Stimulated activated CD4-positive, alpha-beta T cell treated with anti-CD3 and anti-CD28 coated beads, Interleukin-4, amount 100 ng/mL, for 1 hour (primary cell): ENCODE data around the gene TDRD7.
A peak's percentile ranks its signal among the peaks of the same experiment; 100 is the strongest.
"Not testable (repeated sequence)": the region's sequence is repeated elsewhere in the genome, so short reads cannot be mapped to it uniquely, and the experiment has no call there.

Experiments used
- DNase-seq: peaks from one replicate; pipeline ENCODE4 v3.0.0-alpha.2; 2020

TDRD7 gene

GRCh38 chr9:97479496-97480159 is 67.7 kb downstream of the TDRD7 start:
- DNase-seq = no peak

- DNase-seq = no peak
These were observed 68.3 kb downstream of the TDRD7 start for GRCh38 chr9:97480174-97480573.

- no peak for DNase-seq
These were observed 68.9 kb downstream of the TDRD7 start for GRCh38 chr9:97480749-97481148.

GRCh38 chr9:97484134-97484533 is 72.2 kb downstream of the TDRD7 start:
- no peak for DNase-seq

DNA sequence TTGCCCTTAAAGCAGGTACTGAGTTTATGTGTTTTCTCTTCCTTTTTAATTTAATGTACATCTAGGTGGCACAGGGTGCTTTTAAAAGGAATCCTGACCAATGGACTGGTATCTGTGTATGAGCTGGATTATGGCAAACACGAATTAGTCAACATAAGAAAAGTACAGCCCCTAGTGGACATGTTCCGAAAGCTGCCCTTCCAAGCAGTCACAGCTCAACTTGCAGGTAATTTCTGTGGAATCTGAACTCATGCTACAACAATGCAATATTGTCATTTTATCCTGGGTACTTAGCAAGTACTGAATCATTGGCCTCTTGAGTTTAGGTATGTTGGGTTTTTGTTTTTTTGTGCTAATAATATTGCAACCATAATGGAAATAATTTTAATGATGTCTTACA is 75.2 kb downstream of the TDRD7 start:
- no peak for DNase-seq

DNA sequence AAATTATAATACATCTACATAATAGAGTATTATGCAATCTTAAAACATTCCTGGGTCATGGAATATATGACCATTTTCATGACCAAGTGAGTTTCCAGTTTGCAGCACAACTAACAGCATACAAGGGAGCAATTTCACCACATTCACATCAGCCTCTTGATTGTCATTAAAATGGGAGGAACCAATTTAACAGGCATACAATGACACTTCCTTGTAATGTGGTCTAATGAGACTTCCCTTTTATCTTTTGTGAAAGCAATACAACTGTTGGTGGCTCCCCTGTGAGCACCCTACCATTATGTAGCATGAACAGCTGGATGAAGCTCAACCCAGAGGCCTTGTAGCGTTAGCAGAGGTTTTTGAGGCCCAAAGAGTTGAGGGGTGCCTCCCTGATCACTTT is 76.0 kb downstream of the TDRD7 start:
- no peak for DNase-seq

DNA sequence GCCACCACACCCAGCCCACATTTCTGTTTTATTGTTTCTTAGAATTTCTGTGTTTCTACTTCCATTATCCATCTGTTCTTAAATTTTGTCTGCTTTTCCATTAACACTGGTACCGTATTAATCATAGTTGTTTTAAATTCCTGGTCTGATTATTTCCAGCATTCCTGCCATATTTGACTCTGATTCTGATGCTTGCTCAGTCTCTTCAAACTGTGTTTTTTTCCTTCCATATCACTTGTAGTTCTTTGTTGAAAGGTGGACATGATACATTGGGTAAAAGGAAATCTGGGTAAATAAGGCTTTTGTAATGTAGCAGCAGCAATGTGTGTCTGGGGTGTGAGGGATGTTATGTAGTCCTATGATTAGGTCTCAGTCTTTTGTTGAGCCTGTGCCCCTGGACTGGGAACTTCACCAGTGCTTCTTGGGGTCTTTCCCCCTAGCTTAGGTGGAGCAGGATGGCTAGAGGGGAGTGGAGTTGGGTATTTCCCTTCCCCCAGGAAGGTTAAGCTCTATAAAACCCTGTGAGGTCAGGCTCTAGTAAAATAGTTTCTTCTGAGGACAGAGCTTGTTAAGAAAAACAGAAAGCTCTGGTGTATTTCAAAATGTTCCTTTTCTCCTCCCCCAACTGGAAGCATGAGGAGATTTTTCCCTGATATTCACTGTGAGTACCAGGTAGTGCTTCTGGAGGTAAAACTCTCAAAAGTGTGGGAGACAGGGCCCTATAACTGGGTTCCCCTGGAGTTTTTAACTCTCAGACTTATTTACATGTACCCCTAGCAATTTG is 79.5 kb downstream of the TDRD7 start:
- no peak for DNase-seq

GRCh38 chr9:97497558-97498375 is 85.9 kb downstream of the TDRD7 start:
- not testable (repeated sequence) for DNase-seq

DNA sequence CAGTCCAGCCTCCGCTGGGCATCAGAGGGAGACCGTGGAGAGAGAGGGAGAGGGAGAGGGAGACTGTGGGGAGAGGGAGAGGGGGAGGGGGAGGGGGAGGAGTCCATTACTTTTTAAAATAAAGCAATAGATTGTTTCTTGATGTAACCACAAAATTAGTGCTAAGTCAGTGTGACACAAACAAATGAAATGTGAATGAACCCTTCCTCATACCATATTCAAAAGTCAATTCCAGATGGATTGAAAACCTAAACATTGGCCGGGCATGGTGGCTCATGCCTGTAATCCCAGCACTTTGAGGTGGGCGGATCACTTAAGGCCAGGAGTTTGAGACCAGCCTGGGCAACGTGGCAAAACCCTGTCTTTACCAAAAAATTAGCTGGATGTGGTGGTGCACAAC is 87.0 kb downstream of the TDRD7 start:
- DNase-seq = not testable (repeated sequence)

DNA sequence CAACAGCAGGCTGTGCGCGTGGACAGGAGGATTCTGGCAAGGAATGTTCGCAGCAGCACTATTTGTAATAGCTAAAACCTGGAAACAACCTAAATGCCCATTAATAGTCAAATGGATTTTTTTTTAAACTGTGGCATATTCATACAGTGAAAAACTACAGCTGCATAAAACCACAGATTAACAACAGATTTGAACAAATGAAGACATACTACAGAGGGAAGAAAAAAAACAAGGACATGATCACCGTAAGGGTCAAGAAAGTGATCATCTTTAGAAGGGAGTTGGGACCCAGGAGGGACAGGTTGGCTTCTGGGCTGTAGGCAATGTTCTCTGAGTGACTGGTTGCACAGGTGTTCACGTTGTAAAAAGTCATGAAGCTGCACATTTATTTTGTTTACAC is 88.4 kb downstream of the TDRD7 start:
- no peak for DNase-seq

- DNase-seq = no peak
These were observed 88.9 kb downstream of the TDRD7 start for GRCh38 chr9:97500765-97501176.

DNA sequence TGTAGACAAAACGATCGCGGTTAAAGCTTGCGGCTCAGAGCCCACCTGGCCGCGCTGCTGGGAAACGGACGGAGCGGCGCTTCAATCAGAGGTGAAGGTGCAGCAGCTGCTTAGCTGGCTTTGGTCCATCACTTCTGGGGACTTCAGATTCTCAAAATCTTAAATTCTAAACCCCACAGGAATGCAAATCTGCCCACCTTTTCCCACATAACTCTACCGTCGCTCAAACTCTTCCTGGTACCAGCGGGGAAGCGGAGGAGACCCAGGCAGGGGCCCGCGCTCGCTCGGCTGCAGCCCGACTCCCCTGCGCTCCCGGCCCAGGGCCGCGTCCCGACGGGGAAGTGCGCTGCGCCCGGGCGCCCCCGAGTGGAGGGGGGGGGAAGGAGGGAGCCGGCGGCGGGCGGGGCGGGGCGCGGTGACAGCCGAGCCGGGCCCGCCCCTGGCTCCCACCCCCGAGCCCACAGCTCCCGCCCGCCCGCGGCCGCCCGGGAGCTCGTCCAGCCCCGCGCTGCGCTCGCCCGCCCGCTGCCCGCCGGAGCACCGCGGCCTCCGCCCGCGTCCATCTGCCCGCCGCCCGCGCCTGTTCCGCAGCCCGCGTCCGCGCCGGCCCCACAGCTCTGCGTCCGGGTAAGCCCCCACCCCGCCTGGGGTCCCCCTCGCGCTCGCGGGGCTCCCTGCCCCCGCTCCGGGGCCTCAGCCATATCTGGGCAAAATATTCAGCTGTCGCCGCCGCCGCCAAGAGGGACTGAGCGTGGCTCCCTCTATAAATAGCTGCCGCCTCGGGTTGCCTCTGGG is 89.5 kb downstream of the TDRD7 start, which contains the start of gene TMOD1:
TMOD1 (plus strand) TSS at position 490 of the 795 bp plus-strand sequence. CDS start 22,523 bp downstream, outside the sequence.
- peak; percentile 53 for DNase-seq

GRCh38 chr9:97501972-97502221 is 90.0 kb downstream of the TDRD7 start:
- no peak for DNase-seq

GRCh38 chr9:97502222-97502983 is 90.5 kb downstream of the TDRD7 start:
- DNase-seq = peak; percentile 3

DNA sequence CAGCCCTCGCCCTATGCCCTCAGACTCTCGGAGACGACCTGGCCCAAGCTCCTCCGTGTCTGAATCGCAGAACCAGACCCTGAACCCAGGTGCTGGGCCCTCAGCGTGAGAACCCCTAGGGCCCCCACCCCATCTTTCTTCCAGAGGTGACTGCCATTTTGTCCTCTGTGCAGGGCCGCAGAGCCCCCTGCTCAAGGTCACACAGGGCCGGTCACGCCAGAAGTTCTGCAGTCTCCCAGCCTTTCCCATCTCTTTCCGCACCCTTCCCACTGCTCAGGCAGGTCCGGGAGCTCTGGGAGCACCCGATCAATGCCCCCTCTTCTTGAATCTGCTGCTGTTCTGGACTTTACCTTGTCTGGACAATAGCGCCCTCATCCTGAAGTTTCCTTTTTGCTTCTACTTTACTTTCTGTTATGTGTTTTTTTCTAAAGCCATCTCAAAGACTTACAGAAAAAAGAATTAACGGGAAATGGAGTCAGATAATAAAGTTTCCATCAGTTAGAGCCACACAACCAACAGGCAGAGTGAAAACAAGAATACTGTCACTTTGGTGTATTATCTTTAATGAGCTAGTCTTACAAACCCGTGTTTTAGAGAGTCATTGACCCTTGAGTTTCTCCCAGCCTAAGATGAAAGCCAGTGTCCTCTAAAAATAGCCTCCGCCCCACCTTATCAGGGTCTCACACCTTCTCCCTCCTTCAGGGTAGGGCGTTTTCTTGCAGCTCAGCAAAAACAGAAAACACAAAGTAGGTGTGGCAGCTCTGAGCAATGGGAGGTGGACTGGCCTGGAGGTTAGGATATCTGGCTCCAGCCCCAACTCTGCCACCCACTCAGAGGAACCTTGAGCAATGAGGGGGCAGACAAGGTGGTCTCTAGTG is 91.3 kb downstream of the TDRD7 start:
- DNase-seq = no peak

- no peak for DNase-seq
These were observed 91.9 kb downstream of the TDRD7 start for GRCh38 chr9:97503862-97504210.

GRCh38 chr9:97504381-97505216 is 92.7 kb downstream of the TDRD7 start:
- no peak for DNase-seq

- DNase-seq = no peak
These were observed 93.9 kb downstream of the TDRD7 start for GRCh38 chr9:97505845-97506244.

DNA sequence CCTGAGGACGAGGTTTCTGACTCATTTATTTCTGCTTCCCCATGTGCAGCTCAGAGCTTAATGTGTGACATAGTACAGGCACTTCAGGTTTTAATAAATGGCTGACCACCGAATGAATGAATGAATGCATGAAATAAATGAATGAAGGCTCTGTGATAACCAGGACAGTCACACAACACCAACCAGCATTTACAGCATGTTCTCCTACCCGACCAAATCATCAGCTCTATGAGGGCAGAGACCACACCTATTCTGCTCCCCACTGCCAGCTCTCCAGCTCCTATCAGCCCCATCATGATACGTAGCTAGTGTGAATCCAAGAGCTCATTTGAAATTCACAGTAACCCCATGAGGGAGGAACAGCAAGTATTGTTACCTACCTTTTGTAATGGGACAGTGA is 94.4 kb downstream of the TDRD7 start:
- DNase-seq = no peak

- DNase-seq = no peak
These were observed 94.9 kb downstream of the TDRD7 start for GRCh38 chr9:97506787-97507186.
